HG03460 (cell line): ENCODE results near the gene ANKRD2.
A peak's percentile ranks its signal among the peaks of the same experiment; 100 is the strongest.
"Not testable (repeated sequence)": the region's sequence is repeated elsewhere in the genome, so short reads cannot be mapped to it uniquely, and the experiment has no call there.

Experiments
- ATAC-seq: cut with Tn5 transposase; IDR thresholded peaks from one replicate; pipeline ENCODE4 v1.9.1; 2021; ENCODE audit not compliant: unreplicated experiment

The ANKRD2 gene

GRCh38 chr10:97572214-97572989 lies at the start of gene ANKRD2:
Gene ANKRD2 (plus strand): TSS chr10:97572779. CDS start chr10:97572789, 10 bp downstream.
- ATAC-seq, result peak; percentile 79

GRCh38 chr10:97522937-97523336 lies 49.6 kb upstream of the ANKRD2 start:
- ATAC-seq, result no peak

GRCh38 chr10:97525086-97525485 lies 47.5 kb upstream of the ANKRD2 start:
- ATAC-seq, result no peak

- no peak for ATAC-seq
Observed at GRCh38 chr10:97525683-97526110, 46.9 kb upstream of the ANKRD2 start.

- ATAC-seq, result not testable (repeated sequence)
Observed at GRCh38 chr10:97528876-97529275, 43.7 kb upstream of the ANKRD2 start.

GRCh38 chr10:97529685-97530465 lies 42.7 kb upstream of the ANKRD2 start:
- ATAC-seq, result no peak

GRCh38 chr10:97531401-97531986 lies 41.1 kb upstream of the ANKRD2 start:
- ATAC-seq, result no peak

- ATAC-seq, result no peak
Observed at GRCh38 chr10:97532935-97533671, 39.5 kb upstream of the ANKRD2 start.

GRCh38 chr10:97533888-97534287 lies 38.7 kb upstream of the ANKRD2 start:
- no peak for ATAC-seq

GRCh38 chr10:97534746-97535367 lies 37.7 kb upstream of the ANKRD2 start:
- ATAC-seq, result no peak

- ATAC-seq, result no peak
Observed at GRCh38 chr10:97537186-97537869, 35.3 kb upstream of the ANKRD2 start.

GRCh38 chr10:97538411-97538810 lies 34.2 kb upstream of the ANKRD2 start:
- ATAC-seq, result no peak

GRCh38 chr10:97538839-97539238 lies 33.7 kb upstream of the ANKRD2 start:
- no peak for ATAC-seq

GRCh38 chr10:97539523-97540200 lies 32.9 kb upstream of the ANKRD2 start:
- no peak for ATAC-seq

- no peak for ATAC-seq
Observed at GRCh38 chr10:97540669-97541500, 31.7 kb upstream of the ANKRD2 start.

- no peak for ATAC-seq
Observed at GRCh38 chr10:97542169-97543024, 30.2 kb upstream of the ANKRD2 start.

GRCh38 chr10:97543025-97543546 lies 29.5 kb upstream of the ANKRD2 start:
- ATAC-seq, result no peak
